Panc1 (cell line): Measurements from ENCODE around the gene POLA1. TPM values are rescaled to one million over a fixed set of nuclear protein-coding genes. Genes with fewer than 3 reads are reported as not detected.

Source experiments
- ATAC-seq: fragments of 200-7000 bp; cut with Tn5 transposase; 2 replicates; pipeline ENCODE4 v1.9.1; 2020; ENCODE audit warnings: mild to moderate bottlenecking, moderate library complexity
- BruUV-seq: library from RNA; stranded (reverse); fragments of 400-500 nt; replicated peaks from 2 replicates; lab custom pipeline; 2021; lab: Mats Ljungman, UMichigan
- CTCF ChIA-PET: fragments of 300-600 bp; sonication (Branson Sonifier 250); formaldehyde crosslinking; loops from one replicate; lab custom pipeline; 2022; ENCODE audit warnings: antibody characterized with exemption; lab: Charles Lee
- POLR2A ChIA-PET: fragments of 300-600 bp; sonication (Branson Sonifier 250); formaldehyde crosslinking; loops from one replicate; lab custom pipeline; 2022; ENCODE audit warnings: antibody characterized with exemption; lab: Charles Lee
- DNase-seq: peaks from one replicate; pipeline ENCODE4 v3.0.0-alpha.2; 2010; ENCODE audit warnings: low read depth, low spot score
- H3K27ac ChIP-seq: 2 replicates; pipeline ENCODE4 v1.5.1; 2011; ENCODE audit warnings: mild to moderate bottlenecking, low read length, inconsistent platforms
- H3K27me3 ChIP-seq: fragments of 200-500 bp; sonication (Bioruptor generic); 2 replicates; pipeline ENCODE4 v1.6.0; 2014; ENCODE audit warnings: low read length, inconsistent platforms; ENCODE audit not compliant: control insufficient read depth, insufficient read depth
- H3K36me3 ChIP-seq: fragments of 200-500 bp; sonication (Bioruptor generic); 2 replicates; pipeline ENCODE4 v1.5.1; 2014; ENCODE audit warnings: inconsistent platforms, mild to moderate bottlenecking, low read length, moderate library complexity; ENCODE audit not compliant: control insufficient read depth, insufficient read depth
- H3K4me1 ChIP-seq: 2 replicates; pipeline ENCODE4 v1.5.1; 2011; ENCODE audit warnings: inconsistent platforms, mild to moderate bottlenecking, low read length, moderate library complexity; ENCODE audit not compliant: control insufficient read depth, insufficient read depth
- H3K4me3 ChIP-seq, 2 experiments: 2 replicates each; pipeline ENCODE4 v1.5.1; 2011 to 2012; ENCODE audit warnings: low read depth in 2 of 2, low read length in 2 of 2, mild to moderate bottlenecking in 2 of 2, inconsistent platforms in 1 of 2, moderate library complexity in 1 of 2
- H3K9me3 ChIP-seq: fragments of 200-500 bp; sonication (Bioruptor generic); 2 replicates; pipeline ENCODE4 v1.5.1; 2014; ENCODE audit warnings: low read depth, mild to moderate bottlenecking, inconsistent platforms, low read length, moderate library complexity; ENCODE audit not compliant: control insufficient read depth, insufficient read depth
- CTCF ChIP-seq: fragments of 450-650 bp; IDR thresholded peaks from 2 replicates; pipeline ENCODE4 v1.5.1; 2017; ENCODE audit warnings: mild to moderate bottlenecking
- POLR2AphosphoS5 ChIP-seq: IDR thresholded peaks from 2 replicates; pipeline ENCODE4 v1.6.1; 2012; ENCODE audit warnings: mild to moderate bottlenecking, low read depth, low read length, moderate library complexity
- REST ChIP-seq, 2 experiments: IDR thresholded peaks; 2 replicates each; pipeline ENCODE4 v1.6.1; 2011 to 2012; ENCODE audit warnings: low read depth in 2 of 2, control low read depth in 1 of 2, low read length in 1 of 2, mild to moderate bottlenecking in 1 of 2, moderate library complexity in 1 of 2; ENCODE audit not compliant: insufficient read depth in 1 of 2
- SIN3A ChIP-seq: IDR thresholded peaks from 2 replicates; pipeline ENCODE4 v1.6.1; 2012; ENCODE audit warnings: low read depth, mild to moderate bottlenecking, low read length, moderate library complexity, borderline replicate concordance; ENCODE audit not compliant: insufficient read depth
- TCF7L2 ChIP-seq: IDR thresholded peaks from 2 replicates; pipeline ENCODE4 v1.6.1; 2011; ENCODE audit warnings: mild to moderate bottlenecking, low read depth, low read length, inconsistent platforms
- in situ Hi-C: cut with HindIII; loops from 2 replicates; pipeline ENCODE4 v1.10.0; 2016; ENCODE audit warnings: low sequenced_read_pairs, low pct_unique_long_range_greater_than_20kb
- intact Hi-C: fragments of 100-400 bp; cut with micrococcal nuclease; formaldehyde crosslinking; loops from one replicate; pipeline ENCODE4 v1.10.0; 2022; ENCODE audit not compliant: unreplicated experiment
- total RNA-seq: library from RNA; stranded (reverse); gene quantifications from one replicate; pipeline ENCODE4 v1.2.1, GENCODE V29; 2021; ENCODE audit not compliant: unreplicated experiment

POLA1 gene
- total RNA-seq, 1 experiment from 2014 or later: 10.5 TPM

GRCh38 chrX:24876530-24877287 is 183.0 kb downstream of the POLA1 start:
- Histone ChIP-seq H3K36me3 (no peaks in the 10 kb centered on the region), H3K27ac (no peak overlapping the region), H3K9me3 (no peaks in the 10 kb centered on the region), H3K4me3 (no peak overlapping the region), H3K4me1 (no peaks in the 10 kb centered on the region), H3K27me3 (no peaks in the 10 kb centered on the region)
- DNase-seq (no peak), ATAC-seq (no peak)
- BruUV-seq: no TSS peak
- intact Hi-C loops: no loop called here
- in situ Hi-C loops: no loop called here
- ChIA-PET POLR2A (no interaction called here), CTCF (no interaction called here)
- TF ChIP-seq TCF7L2 (no peak), POLR2AphosphoS5 (no peak), REST (IDR thresholded peaks at IDR 0.05; ENCODE audit: insufficient read depth in 1 of 2, low read depth in 2 of 2, low read length in 1 of 2) (no peak), CTCF (no peak), SIN3A (no peak)

- Histone ChIP-seq H3K9me3 (no peaks in the 10 kb centered on the region), H3K36me3 (no peaks in the 10 kb centered on the region), H3K27ac (no peak overlapping the region), H3K4me1 (no peaks in the 10 kb centered on the region), H3K4me3 (no peak overlapping the region), H3K27me3 (no peaks in the 10 kb centered on the region)
- ChIA-PET CTCF (no interaction called here), POLR2A (no interaction called here)
- ATAC-seq: no peak
- no peak for DNase-seq
- intact Hi-C loops (no loop called here), in situ Hi-C loops (no loop called here)
- BruUV-seq: no TSS peak
- no peak for TF ChIP-seq CTCF
- TF ChIP-seq TCF7L2: no peak
Observed at GRCh38 chrX:24877288-24877664, 183.6 kb downstream of the POLA1 start.
